K562 (cell line): ENCODE data around the gene ZBTB32. TPM values are rescaled to one million over a fixed set of nuclear protein-coding genes. Genes with fewer than 3 reads are reported as not detected.

Experiments used
- ATAC-seq: fragments of 200-7000 bp; cut with Tn5 transposase; 3 replicates; pipeline ENCODE4 v1.9.1; 2020; ENCODE audit warnings: moderate library complexity
- BruUV-seq: library from RNA; stranded (reverse); fragments of 400-500 nt; replicated peaks from 2 replicates; lab custom pipeline; 2021; lab: Mats Ljungman, UMichigan
- CTCF ChIA-PET: fragments of 300-600 bp; formaldehyde crosslinking; extraction: SDS; loops from one replicate; lab custom pipeline; 2021; ENCODE audit warnings: low intra/inter-chr PET ratio; lab: Yijun Ruan, JAX
- POLR2A ChIA-PET: fragments of 300-600, 350-650 bp; sonication (Branson Sonifier 250); formaldehyde crosslinking; extraction: SDS; loops from one replicate; lab custom pipeline; 2021; ENCODE audit warnings: antibody characterized with exemption, inconsistent platforms; lab: Yijun Ruan, JAX
- DNase-seq, 4 experiments: peaks; one replicate each; pipeline versions ENCODE4 v3.0.0 to v3.0.0-alpha.2; 2011 to 2018; ENCODE audit warnings: low spot score in 3 of 4, mixed read lengths in 3 of 4; ENCODE audit errors: extremely low read depth in 1 of 4
- FAIRE-seq: peaks from 2 replicates; lab custom pipeline; 2011; peaks lifted over from hg19 to GRCh38; lab: Jason Lieb, UNC
- H2AFZ ChIP-seq: 2 replicates; pipeline ENCODE4 v1.6.0; 2011; ENCODE audit warnings: low read depth, low read length, control low read depth, inconsistent platforms
- H3K27ac ChIP-seq: fragments of 200-600 bp; 3 replicates; pipeline ENCODE4 v1.8.0; 2011; ENCODE audit warnings: low read depth, mild to moderate bottlenecking, control low read depth, inconsistent platforms, low read length, moderate library complexity, mixed read lengths; ENCODE audit errors: extremely low read depth
- H3K27me3 ChIP-seq, 2 experiments: fragments of 300-600 bp in 1 of 2; 2 replicates in 1 of 2; 3 replicates in 1 of 2; pipeline versions ENCODE4 v1.6.0 to v1.8.0; 2011; ENCODE audit warnings: inconsistent platforms in 2 of 2, low read length in 2 of 2, mild to moderate bottlenecking in 1 of 2, mixed read lengths in 1 of 2, moderate library complexity in 1 of 2; ENCODE audit not compliant: control insufficient read depth in 2 of 2, insufficient read depth in 2 of 2
- H3K36me3 ChIP-seq: fragments of 300-600 bp; 3 replicates; pipeline ENCODE4 v1.8.0; 2011; ENCODE audit warnings: mild to moderate bottlenecking, low read length, inconsistent platforms; ENCODE audit not compliant: control insufficient read depth, insufficient read depth
- H3K4me1 ChIP-seq, 2 experiments: fragments of 200-600 bp in 1 of 2; replicated peaks in 1 of 2; 2 replicates in 1 of 2; 3 replicates in 1 of 2; pipeline versions ENCODE4 v1.5.1 to v1.8.0; 2011; ENCODE audit warnings: inconsistent platforms in 2 of 2, low read length in 2 of 2, mild to moderate bottlenecking in 1 of 2, mixed read lengths in 1 of 2, moderate library complexity in 1 of 2; ENCODE audit not compliant: control insufficient read depth in 2 of 2, insufficient read depth in 2 of 2
- H3K4me2 ChIP-seq: 2 replicates; pipeline ENCODE4 v1.6.1; 2011; ENCODE audit warnings: low read length, control low read depth, inconsistent platforms, mixed read lengths; ENCODE audit not compliant: insufficient read depth
- H3K4me3 ChIP-seq: fragments of 200-600 bp; sonication (generic), shearing (Covaris generic); 2 replicates; pipeline ENCODE4 v1.5.1; 2016; ENCODE audit warnings: control low read depth, inconsistent platforms
- H3K79me2 ChIP-seq: fragments of 200-600 bp; 3 replicates; pipeline ENCODE4 v1.8.0; 2011; ENCODE audit warnings: low read length, inconsistent platforms; ENCODE audit not compliant: control insufficient read depth, insufficient read depth
- H3K9ac ChIP-seq, 2 experiments: 2 replicates each; pipeline versions ENCODE4 v1.6.0 to v1.6.1; 2011; ENCODE audit warnings: low read depth in 2 of 2, low read length in 2 of 2, control low read depth in 1 of 2, inconsistent platforms in 1 of 2, mild to moderate bottlenecking in 1 of 2, mixed read lengths in 1 of 2; ENCODE audit not compliant: insufficient read depth in 1 of 2
- H3K9me1 ChIP-seq: one replicate; pipeline ENCODE4 v1.6.0; 2011; ENCODE audit warnings: inconsistent platforms, mild to moderate bottlenecking, low read length, moderate library complexity; ENCODE audit not compliant: control insufficient read depth, insufficient read depth
- H3K9me3 ChIP-seq: replicated peaks from 2 replicates; pipeline ENCODE4 v1.5.1; 2011; ENCODE audit warnings: low read depth, low read length, inconsistent platforms; ENCODE audit not compliant: control insufficient read depth, insufficient read depth
- H4K20me1 ChIP-seq: replicated peaks from 2 replicates; pipeline ENCODE4 v1.6.1; 2011; ENCODE audit warnings: low read length, inconsistent platforms, mixed read lengths; ENCODE audit not compliant: control insufficient read depth, insufficient read depth
- TAF9B ChIP-seq: fragments of 450-650 bp; IDR thresholded peaks from 2 replicates; pipeline ENCODE4 v1.6.1; 2018; ENCODE audit warnings: mild to moderate bottlenecking; ENCODE audit not compliant: partially characterized antibody
- USF1 ChIP-seq: sonication (generic); formaldehyde crosslinking; IDR thresholded peaks from 2 replicates; pipeline ENCODE4 v1.9.0; 2022; ENCODE audit warnings: mild to moderate bottlenecking, missing genetic modification reagents
- ZBTB7A ChIP-seq: IDR thresholded peaks from 2 replicates; pipeline ENCODE4 v1.6.1; 2011; ENCODE audit warnings: low read depth, mild to moderate bottlenecking, low read length, moderate library complexity, borderline replicate concordance; ENCODE audit not compliant: control insufficient read depth
- WGBS: fragments of 100-300 bp; shearing (Covaris generic); methylation state at CpG from one replicate; pipeline ENCODE4 v1.1.6; 2016; ENCODE audit warnings: low coverage, mixed read lengths; ENCODE audit not compliant: insufficient coverage; ENCODE audit errors: missing lambda C conversion rate; 5-methylcytosine and 5-hydroxymethylcytosine counted together
- in situ Hi-C: fragments of 300-500 bp; cut with MboI; formaldehyde crosslinking; loops from 4 replicates; pipeline ENCODE4 v1.15.0; 2018; ENCODE audit warnings: inconsistent platforms, mixed read lengths
- intact Hi-C: fragments of 100-400 bp; cut with micrococcal nuclease; formaldehyde crosslinking; loops from 2 replicates; pipeline ENCODE4 v1.14.2; 2022
- polyA plus RNA-seq, 8 experiments: library from polyadenylated mRNA; depleted of rRNA in 4 of 8; stranded (reverse) in 5 of 8; unstranded in 3 of 8; fragments of >200 nt; fragmentation: Nextera tagmentation in 2 of 8; fragmentation: Illumina TruSeq in 1 of 8; extraction: Ambion mirVana in 2 of 8; extraction: Trizol in 1 of 8; gene quantifications; 2 replicates each; pipeline versions ENCODE4 v1.2.1 to v1.2.3, GENCODE V29; 2011 to 2014; ENCODE audit warnings: inconsistent platforms in 1 of 8, missing spikeins in 1 of 8
- total RNA-seq, 7 experiments: library from RNA; depleted of rRNA in 6 of 7; stranded (reverse); fragments of >200 nt in 6 of 7; fragmentation: Illumina TruSeq in 2 of 7; extraction: Trizol in 2 of 7; gene quantifications; 2 replicates each; pipeline versions ENCODE4 v1.2.1 to v1.2.3, GENCODE V29; 2011 to 2021; ENCODE audit warnings: low replicate concordance in 1 of 7

The ZBTB32 gene
- total and polyA plus RNA-seq, 9 of the 15 experiments (the other 6 are each of a cell fraction or from before 2014, with no cell fraction given): 0.20 TPM; not detected in 8

GRCh38 chr19:35738887-35739229, 34.5 kb downstream of the ZBTB32 start:
- H3K36me3 ChIP-seq: peaks cover 67% of the 10 kb centered on the region; the same call in 2 of the 3 replicates
- no peak overlapping the region for H3K9ac ChIP-seq
- CTCF ChIA-PET: no interaction called here
- ATAC-seq (no peak), FAIRE-seq (no peak), DNase-seq (no peak)
- no peaks in the 10 kb centered on the region for H3K27me3 ChIP-seq
- 0 out of 2 replicates have a peak, but pooled peaks have one; percentile 1 for TF ChIP-seq USF1 (CRISPR knock-in tag)
- no peak for TF ChIP-seq TAF9B
- 0 out of 2 replicates have a peak, but pooled peaks have one; percentile 7 for TF ChIP-seq ZBTB7A
- no peaks in the 10 kb centered on the region for H4K20me1 ChIP-seq
- H3K9me1 ChIP-seq: no peaks in the 10 kb centered on the region
- H2AFZ ChIP-seq: no peak overlapping the region
- 83% methylated on average over 2 of the region's 2 CpGs for WGBS
- no peaks in the 10 kb centered on the region; the same call in 2 of the 3 replicates for H3K79me2 ChIP-seq
- POLR2A ChIA-PET: interaction anchor here (2.3 to 2.7 kb wide), 2 partner anchors 11 to 14 kb away, joined by 18 to 19 read pairs; no protein-coding TSS in a partner anchor
- no peaks in the 10 kb centered on the region for H3K9me3 ChIP-seq
- intact Hi-C loops (no loop called here), in situ Hi-C loops (no loop called here)
- H3K27ac ChIP-seq: no peak overlapping the region
- H3K4me2 ChIP-seq: no peak overlapping the region
- BruUV-seq: no TSS peak
- H3K4me3 ChIP-seq: no peak overlapping the region
- peaks cover 16 to 44% of the 10 kb centered on the region in 2 experiments; a peak in 4 of 5 replicates for H3K4me1 ChIP-seq
